ENCODE data around the gene OGDH.

The OGDH gene

GRCh38 chr7:44658979-44659378 is 52.6 kb downstream of the OGDH start:
- Histone ChIP-seq H2AFZ (ENCODE audit: low read depth, low read length) (no peak overlapping the region), H3K4me1 (ENCODE audit: insufficient read depth, low read length) (no peaks in the 10 kb centered on the region), H3K36me3 (ENCODE audit: insufficient read depth, low read length) (peaks cover 51% of the 10 kb centered on the region), H3K27me3 (ENCODE audit: insufficient read depth, low read length) (no peaks in the 10 kb centered on the region), H3K4me3 (ENCODE audit: low read length) (no peak overlapping the region), H3K9me3 (ENCODE audit: low read length) (peaks cover 16% of the 10 kb centered on the region)

GRCh38 chr7:44661233-44661632 is 54.8 kb downstream of the OGDH start:
- H3K27me3 ChIP-seq (ENCODE audit: insufficient read depth, low read length) = no peaks in the 10 kb centered on the region
- no peaks in the 10 kb centered on the region for H3K4me1 ChIP-seq (ENCODE audit: insufficient read depth, low read length)
- H3K4me3 ChIP-seq (ENCODE audit: low read length) = no peak overlapping the region
- H3K9me3 ChIP-seq (ENCODE audit: low read length) = peaks cover 16% of the 10 kb centered on the region
- H2AFZ ChIP-seq (ENCODE audit: low read depth, low read length) = no peak overlapping the region
- peaks cover 39% of the 10 kb centered on the region for H3K36me3 ChIP-seq (ENCODE audit: insufficient read depth, low read length)

GRCh38 chr7:44664780-44665461 is 58.5 kb downstream of the OGDH start:
- no peaks in the 10 kb centered on the region for H3K4me1 ChIP-seq (ENCODE audit: insufficient read depth, low read length)
- H3K4me3 ChIP-seq (ENCODE audit: low read length) = no peak overlapping the region
- H3K9me3 ChIP-seq (ENCODE audit: low read length) = peaks cover 9% of the 10 kb centered on the region
- H3K36me3 ChIP-seq (ENCODE audit: insufficient read depth, low read length) = peaks cover 40% of the 10 kb centered on the region
- no peaks in the 10 kb centered on the region for H3K27me3 ChIP-seq (ENCODE audit: insufficient read depth, low read length)
- no peak overlapping the region for H2AFZ ChIP-seq (ENCODE audit: low read depth, low read length)

- Histone ChIP-seq H2AFZ (ENCODE audit: low read depth, low read length) (no peak overlapping the region), H3K36me3 (ENCODE audit: insufficient read depth, low read length) (peaks cover 36% of the 10 kb centered on the region), H3K27me3 (ENCODE audit: insufficient read depth, low read length) (no peaks in the 10 kb centered on the region), H3K4me1 (ENCODE audit: insufficient read depth, low read length) (no peaks in the 10 kb centered on the region), H3K9me3 (ENCODE audit: low read length) (peaks cover 5% of the 10 kb centered on the region), H3K4me3 (ENCODE audit: low read length) (no peak overlapping the region)
Observed at GRCh38 chr7:44665531-44666213, 59.2 kb downstream of the OGDH start.

GRCh38 chr7:44666566-44666965 is 60.1 kb downstream of the OGDH start:
- no peaks in the 10 kb centered on the region for H3K27me3 ChIP-seq (ENCODE audit: insufficient read depth, low read length)
- no peaks in the 10 kb centered on the region for H3K9me3 ChIP-seq (ENCODE audit: low read length)
- no peaks in the 10 kb centered on the region for H3K4me1 ChIP-seq (ENCODE audit: insufficient read depth, low read length)
- no peak overlapping the region for H2AFZ ChIP-seq (ENCODE audit: low read depth, low read length)
- H3K36me3 ChIP-seq (ENCODE audit: insufficient read depth, low read length) = peaks cover 32% of the 10 kb centered on the region
- no peak overlapping the region for H3K4me3 ChIP-seq (ENCODE audit: low read length)

- Histone ChIP-seq H3K27me3 (ENCODE audit: insufficient read depth, low read length) (no peaks in the 10 kb centered on the region), H3K9me3 (ENCODE audit: low read length) (no peaks in the 10 kb centered on the region), H3K36me3 (ENCODE audit: insufficient read depth, low read length) (peaks cover 32% of the 10 kb centered on the region), H3K4me1 (ENCODE audit: insufficient read depth, low read length) (no peaks in the 10 kb centered on the region), H3K4me3 (ENCODE audit: low read length) (no peak overlapping the region), H2AFZ (ENCODE audit: low read depth, low read length) (no peak overlapping the region)
Observed at GRCh38 chr7:44667190-44667589, 60.8 kb downstream of the OGDH start.

GRCh38 chr7:44671069-44671468 is 64.6 kb downstream of the OGDH start:
- no peaks in the 10 kb centered on the region for H3K9me3 ChIP-seq (ENCODE audit: low read length)
- no peak overlapping the region for H2AFZ ChIP-seq (ENCODE audit: low read depth, low read length)
- H3K4me3 ChIP-seq (ENCODE audit: low read length) = no peak overlapping the region
- H3K27me3 ChIP-seq (ENCODE audit: insufficient read depth, low read length) = no peaks in the 10 kb centered on the region
- H3K4me1 ChIP-seq (ENCODE audit: insufficient read depth, low read length) = no peaks in the 10 kb centered on the region
- H3K36me3 ChIP-seq (ENCODE audit: insufficient read depth, low read length) = peaks cover 50% of the 10 kb centered on the region

- Histone ChIP-seq H3K4me1 (ENCODE audit: insufficient read depth, low read length) (no peaks in the 10 kb centered on the region), H3K27me3 (ENCODE audit: insufficient read depth, low read length) (no peaks in the 10 kb centered on the region), H3K4me3 (ENCODE audit: low read length) (no peak overlapping the region), H3K9me3 (ENCODE audit: low read length) (no peaks in the 10 kb centered on the region), H2AFZ (ENCODE audit: low read depth, low read length) (no peak overlapping the region), H3K36me3 (ENCODE audit: insufficient read depth, low read length) (peaks cover 37% of the 10 kb centered on the region)
Observed at GRCh38 chr7:44673324-44673723, 66.9 kb downstream of the OGDH start.

GRCh38 chr7:44673771-44674170 is 67.3 kb downstream of the OGDH start:
- no peak overlapping the region for H3K4me3 ChIP-seq (ENCODE audit: low read length)
- no peaks in the 10 kb centered on the region for H3K27me3 ChIP-seq (ENCODE audit: insufficient read depth, low read length)
- H3K9me3 ChIP-seq (ENCODE audit: low read length) = no peaks in the 10 kb centered on the region
- H3K4me1 ChIP-seq (ENCODE audit: insufficient read depth, low read length) = no peaks in the 10 kb centered on the region
- H2AFZ ChIP-seq (ENCODE audit: low read depth, low read length) = no peak overlapping the region
- peaks cover 38% of the 10 kb centered on the region for H3K36me3 ChIP-seq (ENCODE audit: insufficient read depth, low read length)

GRCh38 chr7:44674381-44674780 is 68.0 kb downstream of the OGDH start:
- Histone ChIP-seq H3K4me1 (ENCODE audit: insufficient read depth, low read length) (no peaks in the 10 kb centered on the region), H3K4me3 (ENCODE audit: low read length) (no peak overlapping the region), H3K27me3 (ENCODE audit: insufficient read depth, low read length) (no peaks in the 10 kb centered on the region), H3K36me3 (ENCODE audit: insufficient read depth, low read length) (peaks cover 42% of the 10 kb centered on the region), H3K9me3 (ENCODE audit: low read length) (no peaks in the 10 kb centered on the region), H2AFZ (ENCODE audit: low read depth, low read length) (no peak overlapping the region)

- Histone ChIP-seq H3K4me1 (ENCODE audit: insufficient read depth, low read length) (no peaks in the 10 kb centered on the region), H3K9me3 (ENCODE audit: low read length) (no peaks in the 10 kb centered on the region), H2AFZ (ENCODE audit: low read depth, low read length) (no peak overlapping the region), H3K4me3 (ENCODE audit: low read length) (no peak overlapping the region), H3K36me3 (ENCODE audit: insufficient read depth, low read length) (peaks cover 63% of the 10 kb centered on the region), H3K27me3 (ENCODE audit: insufficient read depth, low read length) (no peaks in the 10 kb centered on the region)
Observed at GRCh38 chr7:44676776-44677175, 70.3 kb downstream of the OGDH start.

- Histone ChIP-seq H3K9me3 (ENCODE audit: low read length) (no peaks in the 10 kb centered on the region), H2AFZ (ENCODE audit: low read depth, low read length) (no peak overlapping the region), H3K4me3 (ENCODE audit: low read length) (no peak overlapping the region), H3K36me3 (ENCODE audit: insufficient read depth, low read length) (peaks cover 68% of the 10 kb centered on the region), H3K4me1 (ENCODE audit: insufficient read depth, low read length) (no peaks in the 10 kb centered on the region), H3K27me3 (ENCODE audit: insufficient read depth, low read length) (no peaks in the 10 kb centered on the region)
Observed at GRCh38 chr7:44678101-44678470, 71.7 kb downstream of the OGDH start.

- Histone ChIP-seq H3K36me3 (ENCODE audit: insufficient read depth, low read length) (peaks cover 67% of the 10 kb centered on the region), H3K4me3 (ENCODE audit: low read length) (no peak overlapping the region)
Observed at GRCh38 chr7:44678471-44679179, 72.2 kb downstream of the OGDH start.

More at GRCh38 chr7:44678471-44679179, 72.2 kb downstream of the OGDH start:
- no peaks in the 10 kb centered on the region for H3K27me3 ChIP-seq (ENCODE audit: insufficient read depth, low read length)
- no peaks in the 10 kb centered on the region for H3K4me1 ChIP-seq (ENCODE audit: insufficient read depth, low read length)
- H2AFZ ChIP-seq (ENCODE audit: low read depth, low read length) = no peak overlapping the region
- no peaks in the 10 kb centered on the region for H3K9me3 ChIP-seq (ENCODE audit: low read length)
